SK-N-SH treated with all-trans-retinoic acid at 6 μM for 48 hours (cell line): ENCODE measurements around the gene GNG2.

Experiments
- ATAC-seq: fragments of 200-7000 bp; cut with Tn5 transposase; 3 replicates; pipeline ENCODE4 v1.9.1; 2020; ENCODE audit warnings: mild to moderate bottlenecking, moderate library complexity
- ARNTL ChIP-seq: fragments of 450-650 bp; formaldehyde crosslinking; IDR thresholded peaks from 2 replicates; pipeline ENCODE4 v1.5.0; 2020; ENCODE audit warnings: low read depth, mild to moderate bottlenecking, moderate library complexity, borderline replicate concordance
- BACH2 ChIP-seq: fragments of 250-450 bp; sonication (Bioruptor Pico); IDR thresholded peaks from 2 replicates; pipeline ENCODE4 v1.9.0; 2021; ENCODE audit warnings: mild to moderate bottlenecking, borderline replicate concordance
- CREB5 ChIP-seq: fragments of 250-450 bp; sonication (Bioruptor Pico); IDR thresholded peaks from 2 replicates; pipeline ENCODE4 v1.5.1; 2020; ENCODE audit warnings: low read depth, mild to moderate bottlenecking, moderate library complexity
- CSDC2 ChIP-seq: fragments of 250-450 bp; sonication (Bioruptor Pico); IDR thresholded peaks from 2 replicates; pipeline ENCODE4 v1.5.0; 2020; ENCODE audit warnings: mild to moderate bottlenecking, moderate library complexity
- ESRRG ChIP-seq: fragments of 250-450 bp; sonication (Bioruptor Pico); IDR thresholded peaks from 2 replicates; pipeline ENCODE4 v1.6.1; 2021; ENCODE audit warnings: mild to moderate bottlenecking
- ISL1 ChIP-seq: fragments of 250-450 bp; sonication (Bioruptor Pico); IDR thresholded peaks from 2 replicates; pipeline ENCODE4 v2.1.2; 2022; ENCODE audit warnings: mild to moderate bottlenecking, moderate library complexity
- OSR1 ChIP-seq: fragments of 250-450 bp; sonication (Bioruptor Pico); IDR thresholded peaks from 2 replicates; pipeline ENCODE4 v1.8.0; 2022; ENCODE audit warnings: moderate library complexity, mild to moderate bottlenecking, inconsistent platforms
- PATZ1 ChIP-seq: fragments of 250-450 bp; sonication (Bioruptor Pico); IDR thresholded peaks from 2 replicates; pipeline ENCODE4 v1.8.0; 2020; ENCODE audit warnings: mild to moderate bottlenecking, moderate library complexity, borderline replicate concordance
- POU6F1 ChIP-seq: fragments of 250-450 bp; sonication (Bioruptor Pico); IDR thresholded peaks from 2 replicates; pipeline ENCODE4 v1.8.0; 2021; ENCODE audit warnings: low read depth, mild to moderate bottlenecking, moderate library complexity, borderline replicate concordance
- PPARA ChIP-seq: fragments of 250-450 bp; sonication (Bioruptor Pico); IDR thresholded peaks from 2 replicates; pipeline ENCODE4 v1.5.0; 2020; ENCODE audit warnings: mild to moderate bottlenecking, borderline replicate concordance
- RARB ChIP-seq: fragments of 250-450 bp; sonication (Bioruptor Pico); IDR thresholded peaks from 2 replicates; pipeline ENCODE4 v1.8.0; 2021; ENCODE audit warnings: mild to moderate bottlenecking, moderate library complexity
- SNAI2 ChIP-seq: fragments of 250-450 bp; sonication (Bioruptor Pico); IDR thresholded peaks from 2 replicates; pipeline ENCODE4 v1.5.0; 2020; ENCODE audit warnings: mild to moderate bottlenecking, moderate library complexity
- TCF4 ChIP-seq: fragments of 250-450 bp; sonication (Bioruptor Pico); IDR thresholded peaks from 2 replicates; pipeline ENCODE4 v1.8.0; 2021; ENCODE audit warnings: mild to moderate bottlenecking, moderate library complexity, borderline replicate concordance
- TOX ChIP-seq: fragments of 250-450 bp; sonication (Bioruptor Pico); IDR thresholded peaks from 2 replicates; pipeline ENCODE4 v1.8.0; 2021; ENCODE audit warnings: mild to moderate bottlenecking, moderate library complexity, borderline replicate concordance
- TSHZ2 ChIP-seq: fragments of 250-450 bp; sonication (Bioruptor Pico); IDR thresholded peaks from 2 replicates; pipeline ENCODE4 v1.5.0; 2020; ENCODE audit warnings: mild to moderate bottlenecking, moderate library complexity
- ZFP3 ChIP-seq: fragments of 250-450 bp; sonication (Bioruptor Pico); IDR thresholded peaks from 2 replicates; pipeline ENCODE4 v1.5.0; 2020; ENCODE audit warnings: mild to moderate bottlenecking, moderate library complexity
- ZFP30 ChIP-seq: fragments of 450-650 bp; formaldehyde crosslinking; IDR thresholded peaks from 2 replicates; pipeline ENCODE4 v1.5.0; 2022; ENCODE audit warnings: mild to moderate bottlenecking, moderate library complexity
- ZNF565 ChIP-seq: fragments of 450-650 bp; formaldehyde crosslinking; conservative IDR thresholded peaks from 2 replicates; pipeline ENCODE4 v1.5.0; 2020; ENCODE audit warnings: low read depth, mild to moderate bottlenecking, moderate library complexity
- ZNF70 ChIP-seq: fragments of 450-650 bp; formaldehyde crosslinking; IDR thresholded peaks from 2 replicates; pipeline ENCODE4 v1.5.0; 2020; ENCODE audit warnings: mild to moderate bottlenecking, moderate library complexity
- ZNF8 ChIP-seq: fragments of 450-650 bp; formaldehyde crosslinking; IDR thresholded peaks from 2 replicates; pipeline ENCODE4 v1.5.0; 2020; ENCODE audit warnings: mild to moderate bottlenecking, moderate library complexity

Gene GNG2

GRCh38 chr14:51817326-51817725, 43.1 kb upstream of the GNG2 start:
- no peak for TF ChIP-seq PPARA (CRISPR knock-in tag)
- no peak for TF ChIP-seq ZFP3 (CRISPR knock-in tag)
- TF ChIP-seq BACH2 (CRISPR knock-in tag), result no peak
- TF ChIP-seq TCF4 (CRISPR knock-in tag), result no peak
- no peak for TF ChIP-seq CSDC2
- TF ChIP-seq SNAI2 (CRISPR knock-in tag), result no peak
- no peak for TF ChIP-seq RARB (CRISPR knock-in tag)
- TF ChIP-seq POU6F1 (CRISPR knock-in tag), result no peak
- TF ChIP-seq TSHZ2, result no peak
- no peak for TF ChIP-seq ESRRG (CRISPR knock-in tag)
- TF ChIP-seq ZNF70 (CRISPR knock-in tag), result no peak
- no peak for TF ChIP-seq ARNTL (CRISPR knock-in tag)
- no peak for TF ChIP-seq ZFP30 (CRISPR knock-in tag)
- no peak for TF ChIP-seq OSR1 (CRISPR knock-in tag)
- no peak for TF ChIP-seq TOX (CRISPR knock-in tag)
- no peak for ATAC-seq

- ATAC-seq, result no peak
- TF ChIP-seq ISL1 (CRISPR knock-in tag), result no peak
- no peak for TF ChIP-seq SNAI2 (CRISPR knock-in tag)
- no peak for TF ChIP-seq ZNF8 (CRISPR knock-in tag)
- TF ChIP-seq TSHZ2, result no peak
- TF ChIP-seq ZNF70 (CRISPR knock-in tag), result no peak
- TF ChIP-seq POU6F1 (CRISPR knock-in tag), result no peak
- TF ChIP-seq ESRRG (CRISPR knock-in tag), result no peak
- TF ChIP-seq RARB (CRISPR knock-in tag), result no peak
- TF ChIP-seq ZNF565, result no peak
- no peak for TF ChIP-seq PATZ1 (CRISPR knock-in tag)
- TF ChIP-seq CREB5, result no peak
- TF ChIP-seq BACH2 (CRISPR knock-in tag), result no peak
- TF ChIP-seq ZFP30 (CRISPR knock-in tag), result no peak
- no peak for TF ChIP-seq OSR1 (CRISPR knock-in tag)
- no peak for TF ChIP-seq PPARA (CRISPR knock-in tag)
Observed at GRCh38 chr14:51818748-51819380, 41.5 kb upstream of the GNG2 start.
